DMS 273 treated with DMSO at 0.1 percent for 48 hours (cell line): ENCODE measurements around the gene TMEM132D.

Source experiments
- DNase-seq: peaks from one replicate; lab custom pipeline; 2025; lab: John Stamatoyannopoulos, UW

Gene TMEM132D

DNA sequence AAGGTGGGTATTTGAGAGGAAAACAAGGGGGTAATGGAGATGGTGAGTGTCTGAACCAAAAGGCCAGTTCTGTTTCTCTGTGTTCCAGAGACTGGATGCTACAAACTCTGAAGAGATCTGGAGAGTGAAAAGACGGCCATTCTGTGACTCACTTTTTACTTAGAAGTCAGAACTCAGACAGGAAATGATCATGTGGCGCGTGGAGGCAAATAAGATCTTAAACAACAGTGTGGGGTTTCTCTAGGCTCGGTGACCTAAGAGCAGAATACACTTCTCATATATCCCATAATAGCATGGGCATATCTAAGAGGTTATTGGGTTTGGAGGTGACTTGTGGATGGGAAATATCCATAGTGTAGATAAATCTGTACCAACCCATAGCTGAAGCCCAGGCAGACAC is 463.5 kb downstream of the TMEM132D start:
- no peak for DNase-seq

DNA sequence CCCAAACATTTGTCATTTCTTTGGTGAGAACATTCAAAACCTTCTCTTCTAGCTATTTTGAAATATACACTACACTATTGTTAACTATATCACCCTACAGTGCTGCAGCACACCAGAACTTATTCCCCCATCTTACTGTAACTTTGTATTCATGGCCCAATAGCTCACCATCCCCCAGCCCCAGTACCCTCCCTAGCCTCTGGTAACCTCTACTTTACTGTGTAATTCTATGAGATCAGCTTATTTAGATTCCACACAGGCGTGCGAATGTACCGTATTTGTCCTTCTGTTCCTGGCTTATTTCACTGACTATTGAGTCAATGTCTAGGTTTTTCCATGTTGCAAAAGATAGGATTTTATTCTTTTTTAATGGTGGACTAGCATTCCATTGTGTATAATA is 469.0 kb downstream of the TMEM132D start:
- DNase-seq: no peak

DNA sequence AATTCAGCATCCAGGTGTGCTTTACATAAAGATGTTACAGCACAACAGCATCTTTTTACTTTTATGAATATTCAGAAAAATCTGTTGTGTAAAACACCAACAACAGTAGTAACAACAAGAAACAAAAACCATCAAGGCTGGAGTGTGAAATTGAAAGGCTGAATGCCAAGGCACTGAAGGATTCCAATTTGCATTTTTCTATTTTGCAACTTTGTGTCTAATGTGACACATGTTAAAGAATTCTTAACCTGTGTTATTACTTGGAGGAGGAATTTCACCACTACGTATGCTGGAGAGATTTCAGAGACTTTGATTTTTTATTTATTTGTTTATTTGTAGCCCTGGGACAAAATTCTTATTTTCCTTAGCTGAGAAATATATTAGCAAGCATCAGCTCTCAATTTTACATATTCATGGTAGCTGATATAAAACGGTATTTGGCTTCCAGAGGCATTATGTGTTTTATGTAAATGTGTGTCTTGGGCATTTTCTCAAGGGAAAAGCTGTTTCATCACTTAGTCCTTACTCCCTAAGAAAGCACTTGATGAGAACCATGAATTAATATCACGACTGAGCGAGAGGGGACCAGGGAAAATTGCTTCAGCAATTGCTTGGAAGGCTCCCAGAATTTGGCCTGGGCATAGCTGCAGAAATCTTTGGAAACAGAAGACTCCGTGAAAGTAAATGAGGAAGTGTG is 475.4 kb downstream of the TMEM132D start:
- no peak for DNase-seq

DNA sequence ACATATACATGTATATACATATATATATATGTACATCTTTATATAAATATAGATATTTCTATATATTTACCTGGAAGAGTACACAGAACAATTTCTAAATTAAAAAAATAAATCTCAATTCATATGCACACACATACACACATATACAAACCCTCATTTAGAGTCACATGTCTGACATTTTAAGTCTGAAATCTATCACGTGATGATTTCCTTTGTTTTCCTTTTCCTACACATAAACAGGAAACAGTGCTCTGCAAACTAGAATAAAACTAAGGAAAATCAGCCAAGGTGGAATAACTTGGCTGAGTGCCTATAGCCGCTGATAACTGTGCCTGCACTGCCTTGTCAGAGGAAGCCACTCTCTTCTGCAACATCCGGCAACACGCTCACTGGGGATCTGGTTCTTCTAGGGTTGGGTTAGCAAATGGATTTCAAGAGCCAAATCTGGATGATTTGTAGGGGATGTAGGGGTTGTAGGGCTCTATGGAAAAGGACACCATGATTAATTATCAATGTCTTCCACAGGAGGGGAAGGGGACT is 480.7 kb downstream of the TMEM132D start:
- DNase-seq: no peak

DNA sequence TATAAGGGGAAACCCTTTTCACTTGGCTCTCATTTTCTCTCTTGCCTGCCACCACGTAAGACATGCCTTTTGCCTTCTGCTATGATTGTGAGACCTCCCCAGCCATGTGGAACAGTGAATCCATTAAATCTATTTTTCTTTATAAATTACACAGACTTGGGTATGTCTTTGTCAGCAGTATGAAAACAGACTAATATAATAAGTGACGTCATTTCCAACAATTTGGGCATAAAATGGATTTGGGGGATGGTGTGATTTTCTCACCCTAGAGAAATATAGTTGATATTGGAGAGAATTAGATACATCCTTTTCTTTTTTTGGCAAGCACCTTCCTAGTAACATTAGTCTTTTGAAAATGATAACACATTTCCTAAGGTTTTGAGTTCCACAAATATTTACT is 490.5 kb downstream of the TMEM132D start:
- DNase-seq: no peak

DNA sequence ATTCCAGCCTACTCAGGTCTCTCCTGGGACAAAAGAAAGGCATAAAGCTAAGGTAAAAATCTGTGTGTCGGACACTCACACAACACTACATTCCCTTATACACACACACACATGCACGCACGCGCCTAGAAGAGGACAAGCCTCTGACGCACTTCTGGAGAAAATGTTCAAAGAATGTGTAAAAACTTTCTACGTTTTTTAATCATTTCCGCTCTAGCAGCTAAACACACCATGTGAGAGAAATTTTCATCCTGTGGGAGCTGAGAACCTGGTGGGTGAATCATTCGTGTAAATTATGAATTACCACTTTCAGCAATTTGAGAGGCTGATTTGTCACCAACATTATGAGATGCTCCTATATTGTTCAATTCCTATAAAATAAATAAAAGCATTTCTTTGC is 494.5 kb downstream of the TMEM132D start:
- DNase-seq: no peak

DNA sequence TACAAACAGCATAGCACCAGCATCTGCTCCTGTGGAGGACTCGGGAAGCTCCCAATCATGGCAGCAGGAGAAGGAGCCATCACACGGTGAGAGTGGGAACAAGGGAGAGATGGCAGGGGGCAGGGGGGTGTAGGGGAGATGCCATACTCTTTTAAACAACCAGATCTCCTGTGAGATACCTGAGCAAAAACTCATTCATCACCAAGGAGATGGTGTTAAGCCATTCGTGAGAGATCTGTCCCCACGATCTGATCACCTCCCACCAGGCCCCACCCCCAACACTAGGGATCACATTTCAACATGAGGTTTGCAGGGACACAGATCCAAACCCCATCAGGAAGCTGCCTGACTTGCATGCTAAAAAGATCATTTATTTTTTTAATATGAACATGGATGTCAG is 499.3 kb downstream of the TMEM132D start:
- DNase-seq: no peak

DNA sequence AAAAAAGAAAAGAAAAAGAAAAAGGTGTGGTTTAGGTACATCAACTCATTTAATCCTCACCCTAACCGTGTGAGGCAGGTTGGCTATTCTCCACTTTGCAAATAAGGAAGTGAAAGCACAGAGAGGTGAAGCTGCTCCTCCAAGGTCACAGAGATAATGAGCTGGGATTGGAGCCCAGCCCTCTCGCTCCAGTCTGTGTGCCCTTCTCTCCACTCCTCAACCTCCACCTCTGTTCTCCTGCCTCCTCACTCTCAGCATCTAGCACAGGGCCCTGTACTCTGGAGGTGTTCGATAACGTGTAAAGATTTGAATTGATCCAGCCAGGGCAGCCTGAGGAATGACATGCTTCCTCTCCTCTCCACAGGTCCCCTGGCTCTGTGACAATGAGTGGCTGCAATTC is 502.3 kb downstream of the TMEM132D start:
- no peak for DNase-seq

DNA sequence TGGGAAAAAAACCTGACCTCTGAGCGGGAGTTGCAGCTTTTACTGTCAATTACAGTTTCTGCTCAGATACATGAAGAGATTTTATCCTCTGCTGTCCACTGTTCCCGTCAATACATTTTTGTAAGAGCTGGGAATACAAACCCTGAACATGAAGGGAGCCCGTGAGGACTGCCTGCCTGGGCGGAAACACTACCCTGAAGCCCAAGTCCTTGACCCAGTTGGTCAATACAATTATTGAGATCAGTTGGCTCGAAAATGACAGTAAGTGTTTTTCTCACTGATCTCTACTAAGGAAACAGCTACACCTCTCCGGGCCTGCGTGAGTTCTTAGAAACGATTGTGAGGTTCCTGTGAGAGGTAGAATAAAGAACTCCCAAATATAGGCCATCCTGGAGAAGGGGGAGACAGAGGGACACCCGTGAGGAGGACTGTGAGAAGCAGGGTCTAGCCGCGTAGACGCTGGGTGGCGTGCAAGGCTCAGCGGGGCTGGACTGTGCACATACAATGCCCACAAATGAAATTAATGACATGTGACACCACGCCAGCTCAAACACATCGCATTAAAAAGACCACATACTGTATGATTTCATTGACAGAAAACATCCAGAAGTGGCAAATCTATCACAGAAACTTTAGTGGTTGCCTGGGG is 509.5 kb downstream of the TMEM132D start:
- DNase-seq: no peak

DNA sequence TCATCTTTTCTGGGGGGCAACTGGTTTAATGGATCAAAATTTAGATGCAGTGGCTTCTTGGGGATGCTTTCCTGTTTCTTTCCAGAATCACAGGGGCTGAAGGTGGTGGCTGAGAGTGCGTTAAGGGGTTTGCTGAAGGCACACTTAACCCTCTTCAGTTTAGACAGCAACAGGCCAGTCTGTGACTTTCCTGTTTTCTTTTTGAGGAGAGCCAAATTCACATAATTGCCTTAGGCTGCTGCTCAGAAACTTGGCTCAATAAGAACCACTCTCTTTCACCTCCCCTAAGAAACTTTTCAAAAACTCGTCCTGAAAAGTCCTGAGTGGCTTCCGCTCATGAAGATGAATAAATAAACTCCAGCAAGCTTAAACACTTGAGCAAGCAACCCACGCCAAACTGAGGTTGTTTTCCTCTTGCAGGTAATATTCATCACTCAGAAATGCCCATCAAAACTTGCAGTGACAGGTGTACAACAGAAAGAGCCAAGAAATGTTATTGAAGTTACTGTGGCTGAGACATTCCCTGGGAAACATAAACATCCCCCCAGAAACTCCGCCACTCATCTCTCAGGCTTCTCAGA is 510.4 kb downstream of the TMEM132D start:
- DNase-seq: no peak

DNA sequence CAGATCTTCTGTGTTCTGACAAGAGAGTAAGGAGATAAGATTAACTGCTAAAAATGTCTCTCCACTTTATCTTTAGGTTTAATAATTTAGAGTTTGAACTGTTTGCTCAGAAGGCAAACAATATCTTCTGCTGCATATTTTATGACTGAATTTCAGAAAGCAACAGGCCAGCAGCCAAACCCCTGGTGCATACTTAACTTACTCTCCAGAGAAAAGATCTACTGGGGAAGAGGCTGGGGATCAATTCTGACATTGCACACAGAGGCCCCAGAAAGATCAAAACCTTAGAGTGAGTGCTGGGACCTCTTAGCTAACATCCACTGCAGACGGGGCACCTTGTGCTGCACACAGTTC is 518.2 kb downstream of the TMEM132D start:
- no peak for DNase-seq

DNA sequence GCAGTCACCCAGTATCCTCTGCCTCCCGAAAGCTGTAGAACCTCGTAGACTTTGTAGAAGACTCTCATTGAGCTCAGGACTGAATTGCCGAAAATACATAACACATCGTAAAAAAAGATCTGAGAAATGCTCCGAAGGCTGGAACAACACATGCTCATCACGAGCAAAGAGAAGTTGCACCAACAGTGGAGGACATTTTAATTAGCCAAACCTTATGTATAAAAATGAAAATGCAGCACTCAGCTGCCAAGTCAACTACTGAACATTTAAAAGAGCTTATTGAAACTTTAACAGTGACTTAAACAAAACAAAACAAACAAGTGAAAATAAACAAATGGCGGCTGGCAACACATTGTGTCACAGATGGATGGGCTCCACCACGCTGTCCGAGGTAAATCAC is 519.9 kb downstream of the TMEM132D start:
- DNase-seq: no peak

DNA sequence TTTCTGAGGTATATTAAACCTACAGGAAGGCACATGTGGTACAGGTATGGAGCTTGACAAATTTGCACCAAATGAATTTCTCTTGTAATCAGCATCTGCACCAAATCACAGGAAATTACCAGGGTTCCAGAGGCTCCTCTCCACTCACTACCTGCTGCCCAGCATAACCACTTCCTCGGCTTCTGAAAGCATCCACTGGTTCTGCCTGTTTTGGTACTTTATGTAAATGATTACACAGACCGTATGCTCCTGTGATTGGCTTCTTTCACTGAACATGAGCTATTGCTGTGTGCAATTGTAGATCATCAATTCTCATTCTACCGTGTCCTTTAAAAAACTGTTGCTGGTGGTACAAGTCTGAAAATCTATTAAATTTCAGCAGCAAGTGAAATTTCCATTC is 522.1 kb downstream of the TMEM132D start:
- no peak for DNase-seq

DNA sequence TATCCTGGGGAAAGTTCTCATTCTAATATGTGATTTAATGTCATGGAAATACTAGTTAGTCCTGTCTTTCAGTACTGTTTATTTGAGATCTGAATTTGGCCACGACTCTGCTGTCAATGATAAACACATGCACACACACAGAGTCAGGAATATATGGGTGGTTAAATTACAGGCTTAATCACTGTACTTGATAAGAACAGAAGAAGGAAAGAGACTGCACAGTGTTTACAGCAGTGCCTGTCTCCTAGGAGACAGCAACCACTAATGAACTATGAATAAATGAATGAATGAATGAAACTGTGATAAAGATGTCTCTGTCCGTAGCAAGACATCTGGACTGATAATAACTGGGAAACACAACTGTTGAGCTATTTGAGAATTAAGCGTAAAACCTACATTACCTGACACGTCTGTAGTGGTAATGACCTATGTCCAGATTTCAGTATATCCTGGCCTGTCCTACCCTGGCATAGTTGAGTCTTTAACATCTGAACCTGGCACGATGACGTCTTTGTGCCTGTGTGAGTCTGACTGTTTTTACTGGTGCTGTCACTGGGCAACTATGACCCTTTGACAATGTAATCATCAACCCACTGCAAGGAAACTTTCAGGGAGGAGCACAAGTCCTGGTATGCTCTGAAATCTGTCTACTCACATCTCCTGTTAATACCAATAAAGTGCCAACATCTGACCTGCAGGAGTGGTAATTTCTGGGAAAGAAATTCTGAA is 524.6 kb downstream of the TMEM132D start:
- no peak for DNase-seq

DNA sequence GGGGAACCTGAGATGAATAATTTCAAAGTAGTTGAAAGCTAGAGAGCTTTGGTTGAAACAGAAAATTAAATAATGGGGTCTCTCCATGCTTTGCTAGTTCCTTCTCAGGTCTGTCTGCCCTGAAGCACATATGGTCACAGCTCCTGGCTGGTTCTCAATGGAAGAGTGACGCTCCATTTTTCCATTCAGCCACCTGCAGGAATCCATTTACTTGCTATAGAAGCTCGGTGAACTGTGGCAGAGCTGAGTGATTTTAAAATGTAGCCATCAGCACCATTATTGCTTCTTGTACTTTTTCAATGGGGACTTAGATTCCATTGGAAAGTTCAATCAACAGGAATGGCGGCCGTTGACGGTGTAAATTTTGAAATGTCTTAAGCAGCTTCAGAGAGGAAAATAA is 525.3 kb downstream of the TMEM132D start:
- no peak for DNase-seq

DNA sequence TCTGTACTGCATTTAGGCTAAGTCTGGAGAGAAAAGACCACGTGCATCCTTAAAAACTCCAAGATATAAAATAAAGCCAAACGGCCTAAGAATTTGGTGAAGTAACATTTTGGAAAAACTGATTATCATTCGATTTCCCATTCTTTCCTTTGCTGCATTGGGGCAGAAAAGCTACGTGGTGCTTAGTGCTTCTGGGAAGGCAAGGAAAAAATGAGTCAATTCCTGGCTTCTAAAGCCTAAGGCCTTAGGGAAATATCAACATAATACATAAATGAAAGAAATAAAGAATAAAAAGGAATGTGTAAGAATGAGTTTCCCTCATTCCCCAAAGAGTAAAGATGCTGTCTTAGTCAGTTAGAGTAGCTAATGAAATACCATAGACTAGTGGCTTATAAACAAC is 530.1 kb downstream of the TMEM132D start:
- no peak for DNase-seq

DNA sequence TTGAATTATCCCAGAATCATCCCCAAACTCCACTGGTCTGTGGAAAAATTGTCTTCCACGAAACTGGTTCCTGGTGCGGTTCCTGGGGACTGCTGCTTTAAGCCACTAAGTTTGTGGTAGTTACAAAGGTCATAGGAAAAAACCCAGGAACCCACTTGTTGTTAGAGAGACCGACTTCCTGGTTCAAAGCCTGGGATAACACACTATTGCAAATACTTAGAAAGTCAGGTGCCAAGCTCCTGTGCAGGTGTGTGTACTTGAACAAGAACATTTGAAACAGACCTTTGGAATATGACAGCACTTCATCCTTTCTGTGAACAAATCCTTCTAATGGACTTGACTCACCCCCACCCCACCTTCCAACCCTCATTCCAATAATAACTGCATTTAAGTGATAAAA is 530.9 kb downstream of the TMEM132D start:
- no peak for DNase-seq

DNA sequence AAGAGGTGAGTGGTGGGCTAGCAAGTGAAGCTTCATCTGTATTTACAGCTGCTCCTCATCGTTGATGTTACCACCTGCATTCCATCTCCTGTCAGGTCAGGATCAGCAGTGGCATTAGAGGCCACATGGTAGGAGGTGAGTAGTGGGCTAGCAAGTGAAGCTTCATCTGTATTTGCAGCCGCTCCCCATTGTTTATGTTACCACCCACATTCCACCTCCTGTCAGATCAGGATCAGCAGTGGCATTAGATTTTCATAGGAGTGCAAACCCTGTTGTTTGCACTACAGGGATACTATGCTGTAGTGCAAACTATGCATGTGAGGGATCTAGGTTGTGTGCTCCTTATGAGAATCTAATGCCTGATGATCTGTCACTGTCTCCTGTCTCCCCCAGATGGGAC is 531.5 kb downstream of the TMEM132D start:
- DNase-seq: no peak

DNA sequence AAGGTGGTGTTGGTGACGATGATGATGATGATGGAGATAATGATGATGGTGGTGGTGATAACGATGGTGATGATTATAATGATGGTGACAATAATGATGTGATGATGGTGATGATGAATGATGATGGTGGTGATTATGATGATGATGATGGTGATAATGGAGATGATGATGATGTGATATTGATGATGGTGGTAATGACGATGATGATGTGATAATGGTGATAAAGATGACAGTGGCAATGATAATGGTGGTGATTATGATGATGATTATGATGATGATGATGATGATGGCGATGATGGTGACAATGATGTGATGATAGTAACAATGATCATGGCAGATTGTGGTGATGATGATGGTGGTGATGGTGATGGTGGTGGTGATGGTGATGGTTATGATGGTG is 532.6 kb downstream of the TMEM132D start:
- DNase-seq: no peak

DNA sequence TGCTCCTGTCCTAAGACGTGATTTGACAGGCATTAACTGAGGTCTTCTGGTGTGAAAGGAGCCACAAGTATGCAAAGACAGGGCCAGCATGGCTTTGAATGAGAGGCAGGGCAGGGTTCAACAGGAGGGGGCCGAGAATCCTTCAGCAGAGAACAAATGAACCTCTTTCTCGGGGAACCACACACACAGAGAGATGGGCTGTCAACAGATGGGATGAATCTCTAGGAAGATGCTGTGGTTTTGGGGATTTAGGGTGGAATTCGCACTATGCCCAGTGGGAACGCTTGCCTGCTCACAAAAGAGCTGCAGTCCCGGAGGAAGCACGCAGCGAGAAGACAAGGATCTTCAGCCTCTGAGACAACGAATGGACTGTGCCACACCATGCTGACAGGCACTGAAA is 537.2 kb downstream of the TMEM132D start:
- DNase-seq: no peak

DNA sequence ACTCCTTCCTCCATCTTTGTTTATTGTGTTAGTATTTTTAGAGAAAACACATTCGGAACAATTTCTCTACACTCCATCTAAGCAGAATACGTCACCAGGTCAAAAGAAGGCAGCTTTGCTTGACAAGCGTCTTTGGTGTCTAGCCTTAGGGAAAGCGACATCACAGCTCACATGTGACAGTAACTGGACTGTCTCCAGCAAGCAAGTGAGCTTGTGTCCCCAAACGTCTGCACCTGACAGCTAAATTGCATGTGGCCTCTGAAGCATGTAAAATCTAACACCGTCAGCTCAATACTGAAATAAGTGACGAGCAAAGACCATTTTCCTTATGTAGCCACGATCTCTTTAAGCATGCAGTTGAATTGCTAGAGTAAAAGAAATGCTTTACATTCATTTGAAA is 540.8 kb downstream of the TMEM132D start:
- no peak for DNase-seq

DNA sequence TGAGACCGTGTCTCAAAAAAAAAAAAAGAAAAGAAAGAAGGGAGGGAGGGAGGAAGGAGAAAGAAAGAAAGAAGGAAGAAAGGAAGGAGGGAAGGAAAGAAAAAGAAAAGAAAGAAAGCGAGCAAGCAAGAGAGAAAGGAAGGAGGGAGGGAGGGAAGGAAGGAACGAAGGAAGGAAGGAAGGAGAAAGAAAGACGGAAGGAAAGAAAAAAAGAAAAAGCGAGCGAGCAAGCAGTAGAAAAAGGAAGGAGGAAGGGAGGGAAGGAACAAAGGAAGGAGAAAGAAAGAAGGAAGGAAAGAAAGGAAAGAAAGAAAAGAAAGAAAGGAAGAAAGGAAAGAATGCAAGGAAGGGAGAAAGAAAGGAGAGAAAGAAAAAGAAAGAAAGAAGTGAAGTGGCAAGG is 546.6 kb downstream of the TMEM132D start:
- no peak for DNase-seq

DNA sequence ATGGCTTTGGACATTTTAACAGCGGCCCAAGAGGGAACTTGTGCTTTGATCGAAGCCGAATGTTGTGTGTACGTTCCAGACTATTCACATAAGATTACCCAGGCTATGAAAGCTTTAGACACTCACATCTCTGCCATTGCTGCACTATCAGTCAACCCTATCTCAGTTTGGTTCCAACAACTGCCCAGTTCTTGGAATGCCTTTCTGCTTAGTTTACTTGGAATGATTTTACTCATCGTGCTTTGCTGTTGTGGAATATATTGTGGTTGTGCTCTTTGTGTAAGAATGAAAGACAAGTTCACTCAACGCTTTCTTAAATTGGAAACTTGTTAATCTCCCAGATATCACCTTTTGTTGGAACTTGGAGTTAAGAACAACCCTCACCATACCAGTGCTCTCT is 552.3 kb downstream of the TMEM132D start:
- no peak for DNase-seq
